OCI-LY7 (cell line): ENCODE results near the gene VAC14. TPM values are rescaled to one million over a fixed set of nuclear protein-coding genes. Genes with fewer than 3 reads are reported as not detected.

Experiments used
- BruUV-seq: library from RNA; stranded (reverse); fragments of 400-500 nt; replicated peaks from 2 replicates; lab custom pipeline; 2021; lab: Mats Ljungman, UMichigan
- CTCF ChIA-PET: fragments of 300-600 bp; sonication (Branson Sonifier 250); formaldehyde crosslinking; loops from one replicate; lab custom pipeline; 2022; ENCODE audit warnings: antibody characterized with exemption; ENCODE audit not compliant: unreplicated experiment; lab: Charles Lee
- POLR2A ChIA-PET: fragments of 300-600 bp; sonication (Branson Sonifier 250); formaldehyde crosslinking; loops from one replicate; lab custom pipeline; 2022; ENCODE audit warnings: antibody characterized with exemption; lab: Charles Lee
- DNase-seq: peaks from one replicate; pipeline ENCODE4 v3.0.0-alpha.2; 2015; ENCODE audit warnings: low spot score
- H2AFZ ChIP-seq: fragments of 200-600 bp; sonication (generic), shearing (Covaris generic); 2 replicates; pipeline ENCODE4 v1.6.1; 2014; ENCODE audit warnings: mild to moderate bottlenecking, antibody characterized with exemption, low read length, moderate library complexity
- H3K27ac ChIP-seq: fragments of 200-600 bp; sonication (generic); 2 replicates; pipeline ENCODE4 v1.5.1; 2014; ENCODE audit warnings: mixed run types, low read depth, mild to moderate bottlenecking, moderate library complexity, low read length, inconsistent platforms; ENCODE audit not compliant: poor library complexity, severe bottlenecking
- H3K36me3 ChIP-seq: fragments of 200-600 bp; sonication (generic); 2 replicates; pipeline ENCODE4 v1.6.1; 2014; ENCODE audit warnings: mild to moderate bottlenecking, antibody characterized with exemption, low read length, moderate library complexity, mixed read lengths; ENCODE audit not compliant: insufficient read depth
- H3K4me1 ChIP-seq: fragments of 200-600 bp; sonication (generic); 2 replicates; pipeline ENCODE4 v1.5.1; 2014; ENCODE audit warnings: mild to moderate bottlenecking, low read length; ENCODE audit not compliant: insufficient read depth, poor library complexity, severe bottlenecking
- H3K4me2 ChIP-seq: fragments of 200-600 bp; sonication (generic); 2 replicates; pipeline ENCODE4 v1.6.1; 2014; ENCODE audit warnings: mild to moderate bottlenecking, low read length
- H3K4me3 ChIP-seq: fragments of 200-600 bp; sonication (generic); 2 replicates; pipeline ENCODE4 v1.5.1; 2014; ENCODE audit warnings: mild to moderate bottlenecking, low read depth, low read length; ENCODE audit not compliant: poor library complexity, severe bottlenecking
- H3K79me2 ChIP-seq: fragments of 200-600 bp; sonication (generic); 2 replicates; pipeline ENCODE4 v1.6.1; 2016; ENCODE audit warnings: low read depth, mild to moderate bottlenecking, low read length, moderate library complexity, mixed read lengths; ENCODE audit not compliant: insufficient read depth
- H3K9me2 ChIP-seq: fragments of 200-600 bp; sonication (generic); 2 replicates; pipeline ENCODE4 v1.6.1; 2016; ENCODE audit warnings: mild to moderate bottlenecking, low read length, mixed read lengths; ENCODE audit not compliant: insufficient read depth
- H3K9me3 ChIP-seq: fragments of 200-600 bp; sonication (generic); 2 replicates; pipeline ENCODE4 v1.6.1; 2014; ENCODE audit warnings: mild to moderate bottlenecking, mixed run types, low read length, mixed read lengths
- H4K20me1 ChIP-seq: fragments of 200-600 bp; sonication (generic); 2 replicates; pipeline ENCODE4 v1.6.1; 2014; ENCODE audit warnings: mild to moderate bottlenecking, antibody characterized with exemption, low read length, moderate library complexity, mixed read lengths; ENCODE audit not compliant: insufficient read depth
- EZH2phosphoT487 ChIP-seq: fragments of 200-600 bp; sonication (generic); IDR thresholded peaks from 2 replicates; pipeline ENCODE4 v1.6.1; 2018; ENCODE audit warnings: low read depth, borderline replicate concordance, mild to moderate bottlenecking, mixed run types, antibody characterized with exemption, low read length, moderate library complexity, mixed read lengths
- intact Hi-C: fragments of 100-400 bp; cut with micrococcal nuclease; formaldehyde crosslinking; loops from one replicate; pipeline ENCODE4 v1.10.0; 2022; ENCODE audit not compliant: unreplicated experiment
- total RNA-seq, 2 experiments: library from RNA; depleted of rRNA in 1 of 2; stranded (reverse); fragments of >200 nt in 1 of 2; shearing (Covaris generic) in 1 of 2; gene quantifications; 2 replicates each; pipeline ENCODE4 v1.2.3, GENCODE V29; 2014 to 2022
- TF ChIP-seq, protein P1 (sequence below): fragments of 200-600 bp; sonication (generic); conservative IDR thresholded peaks from 2 replicates; pipeline ENCODE4 v1.5.1; 2014; ENCODE audit warnings: mild to moderate bottlenecking, antibody characterized with exemption, low read length, moderate library complexity, mixed read lengths

VAC14 gene
- total RNA-seq, 2 experiments from 2014 or later: 37.6 to 43.1 TPM

DNA sequence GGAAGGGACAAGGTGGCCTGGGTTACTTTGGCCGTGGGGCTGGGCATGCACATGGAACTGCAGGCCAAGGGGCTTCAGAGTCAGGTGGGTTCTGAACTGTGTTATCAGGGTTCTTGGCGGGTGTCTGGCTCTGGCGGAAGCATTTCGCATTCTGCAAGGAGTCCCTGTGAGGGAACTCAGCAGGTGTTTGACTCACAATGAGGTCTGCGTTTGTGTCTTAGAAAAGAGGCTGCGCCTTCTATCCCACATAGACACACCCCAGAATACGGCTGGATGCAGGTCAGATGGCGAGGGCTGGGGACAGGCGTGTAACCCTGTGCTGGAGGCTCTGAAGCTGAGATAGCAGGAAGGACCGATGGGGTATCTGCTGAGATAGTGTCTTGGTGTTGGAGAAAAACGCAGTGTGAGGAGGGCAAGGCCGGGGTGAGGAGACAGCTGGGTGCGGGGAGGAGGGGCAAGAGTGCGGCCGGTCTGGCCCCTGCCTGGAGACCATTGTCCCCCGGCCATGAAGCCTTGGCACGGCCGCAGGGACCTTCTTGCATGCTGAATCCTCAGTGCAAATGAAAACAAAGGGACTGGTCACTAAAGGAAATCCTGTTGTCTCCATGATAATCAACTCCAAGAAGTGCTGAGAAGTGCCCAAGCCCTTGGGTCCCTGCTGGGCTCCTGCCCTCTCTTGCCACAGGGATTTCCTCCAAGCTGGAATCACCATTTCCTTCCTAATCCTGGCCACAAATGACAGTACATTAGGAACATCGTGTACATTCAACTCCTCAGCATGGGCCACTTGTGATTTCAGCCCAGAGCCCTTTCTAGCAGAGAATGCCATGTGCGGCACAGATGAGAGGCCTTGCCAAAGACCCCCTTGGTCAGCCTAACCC lies 92.4 kb downstream of the VAC14 start:
- DNase-seq: no peak
- intact Hi-C loops: no loop called here
- Histone ChIP-seq H3K4me3 (no peak overlapping the region), H3K36me3 (no peaks in the 10 kb centered on the region), H4K20me1 (no peaks in the 10 kb centered on the region), H3K27ac (no peak overlapping the region), H3K79me2 (no peaks in the 10 kb centered on the region), H3K9me2 (no peaks in the 10 kb centered on the region), H2AFZ (no peak overlapping the region), H3K4me2 (no peak overlapping the region), H3K9me3 (no peaks in the 10 kb centered on the region), H3K4me1 (no peaks in the 10 kb centered on the region)
- ChIA-PET CTCF (no interaction called here), POLR2A (interaction anchor here (0.5 kb wide), 1 partner anchor 384 kb away, joined by 3 read pairs; no protein-coding TSS in a partner anchor)
- TF ChIP-seq, protein P1, sequence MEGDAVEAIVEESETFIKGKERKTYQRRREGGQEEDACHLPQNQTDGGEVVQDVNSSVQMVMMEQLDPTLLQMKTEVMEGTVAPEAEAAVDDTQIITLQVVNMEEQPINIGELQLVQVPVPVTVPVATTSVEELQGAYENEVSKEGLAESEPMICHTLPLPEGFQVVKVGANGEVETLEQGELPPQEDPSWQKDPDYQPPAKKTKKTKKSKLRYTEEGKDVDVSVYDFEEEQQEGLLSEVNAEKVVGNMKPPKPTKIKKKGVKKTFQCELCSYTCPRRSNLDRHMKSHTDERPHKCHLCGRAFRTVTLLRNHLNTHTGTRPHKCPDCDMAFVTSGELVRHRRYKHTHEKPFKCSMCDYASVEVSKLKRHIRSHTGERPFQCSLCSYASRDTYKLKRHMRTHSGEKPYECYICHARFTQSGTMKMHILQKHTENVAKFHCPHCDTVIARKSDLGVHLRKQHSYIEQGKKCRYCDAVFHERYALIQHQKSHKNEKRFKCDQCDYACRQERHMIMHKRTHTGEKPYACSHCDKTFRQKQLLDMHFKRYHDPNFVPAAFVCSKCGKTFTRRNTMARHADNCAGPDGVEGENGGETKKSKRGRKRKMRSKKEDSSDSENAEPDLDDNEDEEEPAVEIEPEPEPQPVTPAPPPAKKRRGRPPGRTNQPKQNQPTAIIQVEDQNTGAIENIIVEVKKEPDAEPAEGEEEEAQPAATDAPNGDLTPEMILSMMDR: no peak
- no peak for TF ChIP-seq EZH2phosphoT487
- no TSS peak for BruUV-seq

DNA sequence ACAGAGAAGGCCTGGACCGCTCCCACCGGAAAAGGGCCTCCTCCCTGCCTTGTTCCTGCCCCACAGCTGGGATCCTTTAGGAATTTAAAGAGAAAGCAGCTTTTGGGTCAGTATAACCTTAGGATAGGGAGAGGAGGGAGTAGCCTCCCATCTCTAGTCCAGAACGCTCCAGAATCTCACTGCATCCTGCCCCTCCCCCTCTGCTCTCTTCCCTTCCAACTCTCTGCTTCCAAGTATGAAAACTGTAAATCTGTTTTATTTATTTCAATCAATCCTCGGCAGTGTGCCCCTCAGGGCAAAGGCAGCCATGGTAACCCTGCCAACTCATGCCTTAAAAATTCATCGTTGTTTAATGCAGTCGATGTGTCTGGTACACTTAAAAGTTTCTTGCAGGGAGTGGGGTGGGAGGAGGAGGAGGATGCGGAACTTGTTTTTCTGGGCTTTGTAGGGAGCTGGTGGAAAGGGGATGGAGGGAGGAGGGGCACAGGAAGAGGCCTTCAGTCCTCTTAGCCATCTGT lies 94.0 kb downstream of the VAC14 start:
- DNase-seq: no peak
- Histone ChIP-seq H3K27ac (no peak overlapping the region), H4K20me1 (no peaks in the 10 kb centered on the region), H3K4me2 (no peak overlapping the region), H3K79me2 (no peaks in the 10 kb centered on the region), H3K4me1 (no peaks in the 10 kb centered on the region), H3K9me3 (no peaks in the 10 kb centered on the region), H3K36me3 (no peaks in the 10 kb centered on the region), H3K9me2 (no peaks in the 10 kb centered on the region), H2AFZ (no peak overlapping the region), H3K4me3 (no peak overlapping the region)
- POLR2A ChIA-PET: no interaction called here
- TF ChIP-seq, protein P1: no peak
- no peak for TF ChIP-seq EZH2phosphoT487
- BruUV-seq: no TSS peak
- intact Hi-C loops: no loop called here
- CTCF ChIA-PET: no interaction called here

DNA sequence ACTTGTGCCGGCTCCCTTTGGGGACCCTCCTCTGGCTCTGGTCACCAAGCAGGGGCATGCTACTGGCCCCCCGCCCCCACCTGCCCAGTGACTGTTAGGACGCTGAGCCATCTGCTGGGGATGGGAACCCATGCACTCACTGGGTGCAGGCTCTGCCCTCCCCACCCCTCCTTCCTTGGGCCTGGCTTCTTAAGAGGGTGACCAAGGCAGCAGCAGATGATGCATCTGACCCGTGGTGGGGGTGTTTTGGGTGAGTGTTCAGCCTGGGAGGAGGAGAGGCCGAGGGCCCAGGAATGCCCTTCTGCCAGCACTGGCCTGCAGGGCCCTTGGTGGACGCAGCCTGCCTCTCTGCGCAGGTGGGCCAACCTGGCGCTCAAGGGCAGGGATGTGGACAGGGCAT lies 95.9 kb downstream of the VAC14 start:
- H3K36me3 ChIP-seq: no peaks in the 10 kb centered on the region
- BruUV-seq: no TSS peak
- no peak overlapping the region for H3K4me3 ChIP-seq
- no peaks in the 10 kb centered on the region for H4K20me1 ChIP-seq
- no peaks in the 10 kb centered on the region for H3K4me1 ChIP-seq
- POLR2A ChIA-PET: no interaction called here
- TF ChIP-seq, protein P1: no peak
- TF ChIP-seq EZH2phosphoT487: no peak
- intact Hi-C loops: no loop called here
- CTCF ChIA-PET: no interaction called here
- no peak for DNase-seq
- H3K27ac ChIP-seq: no peak overlapping the region
- H3K4me2 ChIP-seq: no peak overlapping the region
- no peaks in the 10 kb centered on the region for H3K9me2 ChIP-seq
- no peaks in the 10 kb centered on the region for H3K9me3 ChIP-seq
- H2AFZ ChIP-seq: no peak overlapping the region
- H3K79me2 ChIP-seq: no peaks in the 10 kb centered on the region
